Measurements from ENCODE around the gene SCOC. TPM values are rescaled to one million over a fixed set of nuclear protein-coding genes. Genes with fewer than 3 reads are reported as not detected.
A peak's percentile ranks its signal among the peaks of the same experiment; 100 is the strongest.
"Not testable (repeated sequence)": the region's sequence is repeated elsewhere in the genome, so short reads cannot be mapped to it uniquely, and the experiment has no call there.

Gene SCOC
- total and polyA plus RNA-seq, 2 of the 13 experiments (the other 11 are each of a cell fraction or from before 2014, with no cell fraction given) = 43.8 to 65.2 TPM

GRCh38 chr4:140408974-140409373, 35.5 kb downstream of the SCOC start:
- ChIA-PET CTCF (ENCODE audit: low intra/inter-chr PET ratio, low total read pairs) (no interaction called here), POLR2A (no interaction called here)
- H4K20me1 ChIP-seq (ENCODE audit: insufficient read depth, low read length) = no peaks in the 10 kb centered on the region
- no TSS peak for BruUV-seq (replicated peaks)
- H3K4me2 ChIP-seq (ENCODE audit: low read depth, low read length) = no peak overlapping the region
- 100% methylated on average over 1 of the region's 1 CpG for WGBS (ENCODE audit: low lambda C conversion rate)
- H3K27me3 ChIP-seq (ENCODE audit: control insufficient read depth in 1 of 2, insufficient read depth in 2 of 2, low read length in 2 of 2) = no peaks in the 10 kb centered on the region
- TF ChIP-seq SP2 (CRISPR knock-in tag; IDR thresholded peaks at IDR 0.05) (no peak), ZBTB1 (CRISPR knock-in tag; IDR thresholded peaks at IDR 0.05; ENCODE audit: borderline replicate concordance) (no peak), GATA4 (IDR thresholded peaks at IDR 0.05; ENCODE audit: borderline replicate concordance, low read depth) (no peak), ZNF891 (CRISPR knock-in tag; IDR thresholded peaks at IDR 0.05) (no peak), TBX3 (IDR thresholded peaks at IDR 0.05; ENCODE audit: borderline replicate concordance) (no peak), MED13 (CRISPR knock-in tag; IDR thresholded peaks at IDR 0.05) (no peak), ZSCAN25 (CRISPR knock-in tag; IDR thresholded peaks at IDR 0.05) (no peak)
- no peak overlapping the region for H3K27ac ChIP-seq (ENCODE audit: extremely low read length, insufficient read depth, low read length)
- in situ Hi-C loops (cut with HindIII; ENCODE audit: extremely low pct_ligation_motif_present, low pct_unique_long_range_greater_than_20kb) = no loop called here
- H2AFZ ChIP-seq (ENCODE audit: low read length) = no peak overlapping the region
- no peaks in the 10 kb centered on the region for H3K4me1 ChIP-seq (ENCODE audit: insufficient read depth, low read length)
- DNase-seq (ENCODE audit: low spot score) (no peak), FAIRE-seq (no peak), ATAC-seq (no peak)
- no peaks in the 10 kb centered on the region for H3K79me2 ChIP-seq (ENCODE audit: insufficient read depth, low read length)
- intact Hi-C loops (cut with micrococcal nuclease; ENCODE audit: unreplicated experiment) = no loop called here
- H3K9ac ChIP-seq (ENCODE audit: insufficient read depth, low read depth, low read length) = no peak overlapping the region
- H3K4me3 ChIP-seq (replicated peaks in 1 of 3; ENCODE audit: insufficient read depth in 1 of 3, low read depth in 2 of 3, low read length in 3 of 3) = no peak overlapping the region
- no peaks in the 10 kb centered on the region for H3K9me3 ChIP-seq (ENCODE audit: low read length)
- H3K36me3 ChIP-seq (replicated peaks in 1 of 2; ENCODE audit: control insufficient read depth in 1 of 2, insufficient read depth in 2 of 2, low read length in 2 of 2) = peaks cover 0 to 4% of the 10 kb centered on the region in 2 experiments; a peak in 1 of 5 replicates

GRCh38 chr4:140413130-140413969, 39.9 kb downstream of the SCOC start:
- H3K27me3 ChIP-seq (ENCODE audit: control insufficient read depth in 1 of 2, insufficient read depth in 2 of 2, low read length in 2 of 2); H3K4me1 ChIP-seq (ENCODE audit: insufficient read depth, low read length); CTCF ChIA-PET (ENCODE audit: low intra/inter-chr PET ratio, low total read pairs); intact Hi-C loops (cut with micrococcal nuclease; ENCODE audit: unreplicated experiment); H3K27ac ChIP-seq (ENCODE audit: extremely low read length, insufficient read depth, low read length); H3K36me3 ChIP-seq (replicated peaks in 1 of 2; ENCODE audit: control insufficient read depth in 1 of 2, insufficient read depth in 2 of 2, low read length in 2 of 2); ATAC-seq; H3K4me3 ChIP-seq (replicated peaks in 1 of 3; ENCODE audit: insufficient read depth in 1 of 3, low read depth in 2 of 3, low read length in 3 of 3); POLR2A ChIA-PET; DNase-seq (ENCODE audit: low spot score); H3K4me2 ChIP-seq (ENCODE audit: low read depth, low read length); H3K9me3 ChIP-seq (ENCODE audit: low read length); H4K20me1 ChIP-seq (ENCODE audit: insufficient read depth, low read length); H3K79me2 ChIP-seq (ENCODE audit: insufficient read depth, low read length); FAIRE-seq; H3K9ac ChIP-seq (ENCODE audit: insufficient read depth, low read depth, low read length); in situ Hi-C loops (cut with HindIII; ENCODE audit: extremely low pct_ligation_motif_present, low pct_unique_long_range_greater_than_20kb); H2AFZ ChIP-seq (ENCODE audit: low read length); BruUV-seq (replicated peaks); TF ChIP-seq FOXA1 (IDR thresholded peaks at IDR 0.05): not testable (repeated sequence)
- WGBS (ENCODE audit: low lambda C conversion rate) = 91% methylated on average over 20 of the region's 32 CpGs
- 0 out of 2 replicates have a peak, but pooled peaks have one; percentile 16 for TF ChIP-seq FOXA1 (CRISPR knock-in tag; IDR thresholded peaks at IDR 0.05)
- peak; percentile 34; the same call in 1 of the 2 replicates for TF ChIP-seq ZNF281 (CRISPR knock-in tag; IDR thresholded peaks at IDR 0.05; ENCODE audit: borderline replicate concordance)
